AG09309 (cell line): ENCODE results near the gene MPHOSPH6.
"Not testable (repeated sequence)": the region's sequence is repeated elsewhere in the genome, so short reads cannot be mapped to it uniquely, and the experiment has no call there.

Experiments
- DNase-seq: peaks from one replicate; pipeline ENCODE4 v3.0.0-alpha.2; 2010; ENCODE audit warnings: low read depth
- H3K4me3 ChIP-seq: 2 replicates; pipeline ENCODE4 v1.5.1; 2011; ENCODE audit warnings: mild to moderate bottlenecking, low read depth, low read length, moderate library complexity; ENCODE audit not compliant: control insufficient read depth
- TF ChIP-seq, protein P1 (sequence below): IDR thresholded peaks from 2 replicates; pipeline ENCODE4 v1.5.1; 2011; ENCODE audit warnings: mild to moderate bottlenecking, low read depth, low read length, inconsistent platforms; ENCODE audit not compliant: insufficient read depth, control insufficient read depth; ENCODE audit errors: missing control alignments

Gene MPHOSPH6

DNA sequence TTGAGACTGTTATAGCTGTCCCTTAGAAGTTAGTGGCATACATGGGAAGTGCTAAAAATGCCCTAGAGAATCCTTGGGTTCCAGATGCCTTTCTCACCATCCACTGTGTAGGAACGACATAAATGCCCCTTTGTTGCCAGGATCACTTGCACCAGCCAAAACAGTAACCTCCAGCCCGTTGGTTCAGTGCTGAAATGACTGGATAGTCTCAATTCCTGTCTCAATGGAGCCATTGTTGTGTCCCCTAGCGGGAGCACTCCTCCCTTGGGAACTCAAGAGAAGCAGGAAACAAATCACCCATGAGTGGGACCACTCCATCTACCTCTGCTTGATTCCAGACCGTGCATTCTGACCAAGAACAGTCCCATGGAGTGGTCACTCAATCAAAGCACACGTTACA, 23.1 kb downstream of the MPHOSPH6 start:
- TF ChIP-seq, protein P1, sequence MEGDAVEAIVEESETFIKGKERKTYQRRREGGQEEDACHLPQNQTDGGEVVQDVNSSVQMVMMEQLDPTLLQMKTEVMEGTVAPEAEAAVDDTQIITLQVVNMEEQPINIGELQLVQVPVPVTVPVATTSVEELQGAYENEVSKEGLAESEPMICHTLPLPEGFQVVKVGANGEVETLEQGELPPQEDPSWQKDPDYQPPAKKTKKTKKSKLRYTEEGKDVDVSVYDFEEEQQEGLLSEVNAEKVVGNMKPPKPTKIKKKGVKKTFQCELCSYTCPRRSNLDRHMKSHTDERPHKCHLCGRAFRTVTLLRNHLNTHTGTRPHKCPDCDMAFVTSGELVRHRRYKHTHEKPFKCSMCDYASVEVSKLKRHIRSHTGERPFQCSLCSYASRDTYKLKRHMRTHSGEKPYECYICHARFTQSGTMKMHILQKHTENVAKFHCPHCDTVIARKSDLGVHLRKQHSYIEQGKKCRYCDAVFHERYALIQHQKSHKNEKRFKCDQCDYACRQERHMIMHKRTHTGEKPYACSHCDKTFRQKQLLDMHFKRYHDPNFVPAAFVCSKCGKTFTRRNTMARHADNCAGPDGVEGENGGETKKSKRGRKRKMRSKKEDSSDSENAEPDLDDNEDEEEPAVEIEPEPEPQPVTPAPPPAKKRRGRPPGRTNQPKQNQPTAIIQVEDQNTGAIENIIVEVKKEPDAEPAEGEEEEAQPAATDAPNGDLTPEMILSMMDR = no peak
- DNase-seq = no peak

GRCh38 chr16:82146556-82146955, 23.5 kb downstream of the MPHOSPH6 start:
- DNase-seq = no peak
- no peak overlapping the region for H3K4me3 ChIP-seq
- TF ChIP-seq, protein P1 = no peak

More for the DNA sequence above, 23.1 kb downstream of the MPHOSPH6 start:
- H3K4me3 ChIP-seq = no peak overlapping the region

GRCh38 chr16:82139286-82139571, 30.8 kb downstream of the MPHOSPH6 start:
- DNase-seq, H3K4me3 ChIP-seq: not testable (repeated sequence)

DNA sequence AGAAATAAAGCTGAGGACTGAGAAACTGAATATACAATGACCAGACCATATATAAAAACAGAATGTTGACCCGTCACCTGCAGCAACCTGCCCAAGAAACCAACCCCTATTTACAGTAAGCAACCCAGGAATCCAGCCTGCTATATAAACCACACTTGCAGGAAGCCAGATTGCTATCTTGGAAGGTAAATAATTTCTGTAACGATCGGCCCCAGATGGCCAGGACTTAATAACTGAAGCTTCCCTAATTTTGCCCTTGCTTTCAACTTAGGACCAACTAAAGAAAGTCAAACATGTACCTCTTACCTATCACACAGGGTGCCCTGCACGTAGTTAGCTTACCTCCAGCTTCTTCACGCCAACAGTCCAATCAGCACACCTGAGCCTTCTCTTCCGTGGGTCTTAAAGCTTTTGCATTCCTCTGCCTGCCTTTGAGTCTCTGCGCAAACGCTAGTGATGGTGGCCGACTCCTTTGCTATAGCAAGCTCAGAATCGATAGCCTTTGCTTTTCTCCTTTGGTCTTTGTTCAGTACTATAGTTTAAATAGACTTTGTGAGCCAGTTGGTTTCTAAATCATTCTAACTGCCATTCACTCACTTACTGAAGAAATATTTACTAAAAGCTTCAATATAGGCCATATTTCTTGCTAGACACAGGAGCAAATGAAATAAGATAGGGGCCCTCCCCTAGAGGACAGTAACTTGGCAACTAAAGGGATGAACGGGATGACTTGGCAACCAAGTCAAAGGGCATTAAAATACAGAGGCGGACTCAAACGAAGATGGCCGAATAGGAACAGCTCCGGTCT, 31.3 kb downstream of the MPHOSPH6 start:
- H3K4me3 ChIP-seq = no peak overlapping the region
- DNase-seq = no peak
- TF ChIP-seq, protein P1 = no peak

- no peak overlapping the region for H3K4me3 ChIP-seq
- DNase-seq = no peak
- TF ChIP-seq, protein P1 = no peak
These were observed 32.2 kb downstream of the MPHOSPH6 start for GRCh38 chr16:82137822-82138167.

GRCh38 chr16:82136956-82137821, 32.8 kb downstream of the MPHOSPH6 start:
- DNase-seq = no peak
- TF ChIP-seq, protein P1 = no peak
- no peak overlapping the region for H3K4me3 ChIP-seq

DNA sequence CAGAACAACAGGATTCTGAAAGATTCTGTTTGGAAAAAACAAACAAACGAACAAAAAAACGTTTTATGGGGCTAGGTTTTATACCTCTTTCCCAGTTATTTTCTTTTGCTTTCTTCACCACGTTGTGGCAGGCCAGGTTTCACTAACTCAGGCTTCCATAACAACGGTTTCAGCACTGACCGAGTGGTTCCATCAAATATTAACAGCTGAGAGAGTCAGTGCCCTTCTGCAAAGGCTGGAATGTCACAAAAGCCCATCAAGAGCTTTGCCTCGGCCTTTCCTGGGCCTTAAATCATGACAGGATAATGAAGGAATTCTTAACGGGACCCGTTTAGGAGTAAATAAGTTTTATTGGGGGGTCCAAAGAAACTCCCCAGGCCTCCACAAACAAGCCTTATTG, 34.2 kb downstream of the MPHOSPH6 start:
- TF ChIP-seq, protein P1 = no peak
- no peak overlapping the region for H3K4me3 ChIP-seq
- no peak for DNase-seq
